ENCODE results near the gene HADHB.
A peak's percentile ranks its signal among the peaks of the same experiment; 100 is the strongest.
"Not testable (repeated sequence)": the region's sequence is repeated elsewhere in the genome, so short reads cannot be mapped to it uniquely, and the experiment has no call there.

HADHB gene

DNA sequence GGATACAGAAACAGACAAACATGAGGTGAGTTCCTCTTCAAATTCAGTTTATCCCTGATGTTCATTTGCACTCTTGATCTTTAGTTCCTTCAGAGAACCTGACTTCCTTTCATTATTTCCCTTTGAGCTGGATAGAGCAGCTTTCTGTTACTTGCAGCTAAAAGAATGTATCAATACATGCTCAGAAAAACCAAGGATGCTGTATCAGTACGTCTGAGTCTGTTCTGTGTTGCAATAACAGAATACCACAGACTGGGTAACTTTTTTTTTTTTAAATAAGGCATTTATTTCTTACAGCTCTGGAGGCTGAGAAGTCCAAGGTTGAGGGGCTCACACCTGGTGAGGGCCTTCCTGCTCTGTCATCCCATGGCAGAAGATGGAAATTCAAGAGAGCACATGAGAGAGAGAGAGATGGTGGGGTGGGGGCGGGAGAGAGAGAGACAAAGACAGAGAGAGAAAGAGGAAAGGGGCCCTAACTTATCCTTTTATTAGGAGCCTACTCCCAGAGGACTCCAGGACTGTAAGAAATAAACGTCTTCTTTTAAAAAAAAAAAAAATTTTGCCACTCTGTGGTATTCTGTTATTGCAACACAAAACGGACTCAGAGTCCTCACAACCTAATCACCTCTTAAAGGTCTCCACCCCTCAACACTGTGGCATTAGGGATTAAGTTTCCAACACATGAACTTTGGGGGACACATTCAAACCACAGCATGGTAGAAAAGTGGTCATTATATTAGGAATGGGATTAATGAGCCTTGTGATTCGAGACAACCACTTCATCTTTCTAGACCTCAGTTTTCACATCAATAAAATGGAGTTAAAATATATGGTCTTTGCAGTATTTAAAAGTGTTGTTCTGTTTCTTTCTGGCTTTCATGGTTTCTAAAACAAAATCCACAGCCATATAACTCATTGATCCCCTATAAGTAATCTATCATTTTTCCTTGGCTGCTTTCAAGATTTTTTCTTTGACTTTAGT is 82.8 kb downstream of the HADHB start:
- intact Hi-C loops (cut with DNase I; ENCODE audit: low total_unique reads) = no loop called here
- H3K4me3 ChIP-seq = no peak overlapping the region
- TF ChIP-seq, protein P1, sequence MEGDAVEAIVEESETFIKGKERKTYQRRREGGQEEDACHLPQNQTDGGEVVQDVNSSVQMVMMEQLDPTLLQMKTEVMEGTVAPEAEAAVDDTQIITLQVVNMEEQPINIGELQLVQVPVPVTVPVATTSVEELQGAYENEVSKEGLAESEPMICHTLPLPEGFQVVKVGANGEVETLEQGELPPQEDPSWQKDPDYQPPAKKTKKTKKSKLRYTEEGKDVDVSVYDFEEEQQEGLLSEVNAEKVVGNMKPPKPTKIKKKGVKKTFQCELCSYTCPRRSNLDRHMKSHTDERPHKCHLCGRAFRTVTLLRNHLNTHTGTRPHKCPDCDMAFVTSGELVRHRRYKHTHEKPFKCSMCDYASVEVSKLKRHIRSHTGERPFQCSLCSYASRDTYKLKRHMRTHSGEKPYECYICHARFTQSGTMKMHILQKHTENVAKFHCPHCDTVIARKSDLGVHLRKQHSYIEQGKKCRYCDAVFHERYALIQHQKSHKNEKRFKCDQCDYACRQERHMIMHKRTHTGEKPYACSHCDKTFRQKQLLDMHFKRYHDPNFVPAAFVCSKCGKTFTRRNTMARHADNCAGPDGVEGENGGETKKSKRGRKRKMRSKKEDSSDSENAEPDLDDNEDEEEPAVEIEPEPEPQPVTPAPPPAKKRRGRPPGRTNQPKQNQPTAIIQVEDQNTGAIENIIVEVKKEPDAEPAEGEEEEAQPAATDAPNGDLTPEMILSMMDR (IDR thresholded peaks at IDR 0.05) = no peak

GRCh38 chr2:26329083-26329482 is 84.3 kb downstream of the HADHB start:
- H3K4me3 ChIP-seq; H3K4me1 ChIP-seq; intact Hi-C loops (cut with DNase I; ENCODE audit: low total_unique reads); H3K27me3 ChIP-seq; H3K36me3 ChIP-seq; H3K9me3 ChIP-seq; DNase-seq; H3K27ac ChIP-seq: not testable (repeated sequence)

More for the DNA sequence above, 82.8 kb downstream of the HADHB start:
- Histone ChIP-seq H3K36me3 (no peaks in the 10 kb centered on the region), H3K4me1 (no peaks in the 10 kb centered on the region), H3K27me3 (no peaks in the 10 kb centered on the region), H3K27ac (no peak overlapping the region), H3K9me3 (no peaks in the 10 kb centered on the region)
- DNase-seq = no peak

DNA sequence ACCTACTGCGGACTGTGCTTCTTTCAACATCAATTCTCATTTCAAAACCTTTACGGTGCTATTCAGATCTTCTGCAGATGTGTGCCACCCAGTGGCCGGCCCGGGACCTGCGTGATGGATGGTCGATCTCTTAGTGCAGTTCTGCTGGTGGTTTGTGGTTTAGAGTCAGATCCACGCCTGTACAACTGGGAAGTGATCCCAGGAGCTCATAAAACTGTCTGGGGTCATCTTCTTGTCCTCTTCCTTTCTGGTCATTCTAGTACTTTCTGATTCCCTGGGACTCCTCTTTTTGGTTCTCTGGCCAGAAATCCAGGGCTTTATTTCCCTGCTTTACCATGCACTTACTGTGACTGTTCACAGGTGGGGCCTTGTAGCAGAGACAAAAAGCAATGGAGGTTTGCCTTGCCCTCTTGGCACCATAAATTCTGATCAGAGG is 85.4 kb downstream of the HADHB start:
- intact Hi-C loops (cut with DNase I; ENCODE audit: low total_unique reads) = loop anchor here (5.0 kb wide), 1 partner anchor 88 kb away; the partner anchor contains the start of genes HADHA and HADHB
- Histone ChIP-seq H3K27me3 (no peaks in the 10 kb centered on the region), H3K9me3 (no peaks in the 10 kb centered on the region), H3K4me3 (no peak overlapping the region), H3K36me3 (no peaks in the 10 kb centered on the region), H3K4me1 (no peaks in the 10 kb centered on the region), H3K27ac (no peak overlapping the region)
- peak; percentile 92 to 95 for DNase-seq
- TF ChIP-seq, protein P1 (IDR thresholded peaks at IDR 0.05) = peak; percentile 89 to 91

GRCh38 chr2:26330604-26331003 is 85.9 kb downstream of the HADHB start:
- no peak for DNase-seq
- no peak overlapping the region for H3K4me3 ChIP-seq
- no peaks in the 10 kb centered on the region for H3K36me3 ChIP-seq
- H3K27me3 ChIP-seq = no peaks in the 10 kb centered on the region
- H3K9me3 ChIP-seq = no peaks in the 10 kb centered on the region
- TF ChIP-seq, protein P1 (IDR thresholded peaks at IDR 0.05) = no peak
- intact Hi-C loops (cut with DNase I; ENCODE audit: low total_unique reads) = loop anchor here (5.0 kb wide), 1 partner anchor 88 kb away; the partner anchor contains the start of genes HADHA and HADHB
- H3K27ac ChIP-seq = no peak overlapping the region
- H3K4me1 ChIP-seq = no peaks in the 10 kb centered on the region

DNA sequence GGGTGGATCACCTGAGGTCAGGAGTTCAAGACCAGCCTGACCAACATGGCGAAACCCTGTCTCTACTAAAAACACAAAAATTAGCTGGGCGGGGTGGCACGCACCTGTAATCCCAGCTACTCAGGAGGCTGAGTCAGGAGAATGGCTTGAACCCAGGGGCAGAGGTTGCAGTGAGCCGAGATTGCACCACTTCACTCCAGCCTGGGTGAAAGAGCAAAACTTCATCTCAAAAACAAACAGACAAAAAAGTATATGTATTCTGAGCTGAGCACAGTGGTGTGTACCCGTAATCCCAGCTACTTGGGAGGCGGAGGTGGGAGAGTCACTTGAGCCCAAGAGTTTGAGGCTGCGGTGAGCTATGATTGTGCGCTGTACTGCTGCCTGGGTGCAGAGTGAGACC is 86.6 kb downstream of the HADHB start:
- intact Hi-C loops (cut with DNase I; ENCODE audit: low total_unique reads) = loop anchor here (5.0 kb wide), 1 partner anchor 89 kb away; the partner anchor contains the start of genes HADHA and HADHB
- H3K4me1 ChIP-seq, H3K27ac ChIP-seq, DNase-seq, H3K27me3 ChIP-seq, H3K36me3 ChIP-seq, H3K4me3 ChIP-seq, H3K9me3 ChIP-seq: not testable (repeated sequence)

GRCh38 chr2:26333293-26333692 is 88.6 kb downstream of the HADHB start:
- no peaks in the 10 kb centered on the region for H3K36me3 ChIP-seq
- no peaks in the 10 kb centered on the region for H3K4me1 ChIP-seq
- H3K27me3 ChIP-seq = no peaks in the 10 kb centered on the region
- DNase-seq = no peak
- TF ChIP-seq, protein P1 (IDR thresholded peaks at IDR 0.05) = no peak
- H3K27ac ChIP-seq = no peak overlapping the region
- no peaks in the 10 kb centered on the region for H3K9me3 ChIP-seq
- H3K4me3 ChIP-seq = no peak overlapping the region
- intact Hi-C loops (cut with DNase I; ENCODE audit: low total_unique reads) = loop anchor here (5.0 kb wide), 1 partner anchor 91 kb away; the partner anchor contains the start of genes HADHA and HADHB

All from tibial artery (tissue), 4 donors.